Thymus (tissue), 11 donors: ENCODE results near the gene KYAT1. TPM values are rescaled to one million over a fixed set of nuclear protein-coding genes. Genes with fewer than 3 reads are reported as not detected.

ENCODE experiments used
- DNase-seq, 9 donors: peaks; one replicate each; pipeline ENCODE4 v3.0.0-alpha.2; 2013; ENCODE audit warnings: low spot score in 9 of 9, low read depth in 6 of 9, missing footprints in 1 of 9
- H3K27ac ChIP-seq, 2 donors: one replicate each; pipeline ENCODE4 v1.5.1; 2013; ENCODE audit warnings: control low read depth in 1 of 2, low read depth in 1 of 2, low read length in 1 of 2, mild to moderate bottlenecking in 1 of 2, moderate library complexity in 1 of 2
- H3K27me3 ChIP-seq, 2 donors: one replicate each; pipeline ENCODE4 v1.5.1; 2013; ENCODE audit warnings: low read length in 1 of 2; ENCODE audit not compliant: control insufficient read depth in 2 of 2, insufficient read depth in 1 of 2
- H3K36me3 ChIP-seq, 2 donors: one replicate each; pipeline ENCODE4 v1.5.1; 2013; ENCODE audit warnings: low read length in 1 of 2, mild to moderate bottlenecking in 1 of 2, moderate library complexity in 1 of 2; ENCODE audit not compliant: control insufficient read depth in 2 of 2, insufficient read depth in 2 of 2
- H3K4me1 ChIP-seq, 2 donors: one replicate each; pipeline ENCODE4 v1.5.1; 2013; ENCODE audit warnings: low read length in 2 of 2; ENCODE audit not compliant: control insufficient read depth in 2 of 2, insufficient read depth in 2 of 2
- H3K4me3 ChIP-seq, 2 donors: one replicate each; pipeline ENCODE4 v1.5.1; 2013; ENCODE audit warnings: low read length in 2 of 2, control low read depth in 1 of 2, mild to moderate bottlenecking in 1 of 2
- H3K9me3 ChIP-seq, 2 donors: one replicate each; pipeline ENCODE4 v1.5.1; 2013; ENCODE audit warnings: low read length in 1 of 2, mild to moderate bottlenecking in 1 of 2; ENCODE audit not compliant: control insufficient read depth in 2 of 2, insufficient read depth in 1 of 2
- WGBS: extraction: QIAGEN DNeasy Blood & Tissue Kit; methylation state at CpG from one replicate; pipeline ENCODE4 v1.1.7; 2013; 5-methylcytosine and 5-hydroxymethylcytosine counted together
- polyA plus RNA-seq: library from polyadenylated mRNA; stranded (reverse); fragments of 200-250 nt; gene quantifications from one replicate; pipeline ENCODE4 v1.2.3, GENCODE V29; 2013
- total RNA-seq: library from RNA; stranded (reverse); fragments of 120-200 nt; gene quantifications from one replicate; pipeline ENCODE4 v1.2.4, GENCODE V29; 2013
- donor health status: healthy.

KYAT1 gene
- total and polyA plus RNA-seq, 2 donors = 9.9 to 16.1 TPM

GRCh38 chr9:128841694-128842492 is 39.9 kb downstream of the KYAT1 start:
- WGBS = 96% methylated on average over 12 of the region's 12 CpGs
- H3K4me1 ChIP-seq = peaks cover 2 to 4% of the 10 kb centered on the region in 2 donors
- no peaks in the 10 kb centered on the region for H3K27me3 ChIP-seq
- H3K36me3 ChIP-seq = peaks cover 5 to 13% of the 10 kb centered on the region in 2 donors
- DNase-seq = no peak
- no peak overlapping the region for H3K27ac ChIP-seq
- no peak overlapping the region for H3K4me3 ChIP-seq
- H3K9me3 ChIP-seq = peaks cover 0 to 3% of the 10 kb centered on the region in 2 donors

GRCh38 chr9:128840524-128840923 is 41.2 kb downstream of the KYAT1 start:
- Histone ChIP-seq H3K27me3 (no peaks in the 10 kb centered on the region), H3K9me3 (no peaks in the 10 kb centered on the region), H3K27ac (no peak overlapping the region), H3K36me3 (peaks cover 4 to 20% of the 10 kb centered on the region in 2 donors), H3K4me3 (no peak overlapping the region), H3K4me1 (no peaks in the 10 kb centered on the region)
- 97% methylated on average over 1 of the region's 1 CpG for WGBS
- no peak for DNase-seq

GRCh38 chr9:128838338-128838737 is 43.4 kb downstream of the KYAT1 start:
- no peak overlapping the region for H3K4me3 ChIP-seq
- WGBS = 95% methylated on average over 3 of the region's 3 CpGs
- no peaks in the 10 kb centered on the region for H3K4me1 ChIP-seq
- peaks cover 11 to 30% of the 10 kb centered on the region in 2 donors for H3K36me3 ChIP-seq
- DNase-seq = no peak
- no peaks in the 10 kb centered on the region for H3K27me3 ChIP-seq
- H3K9me3 ChIP-seq = no peaks in the 10 kb centered on the region
- H3K27ac ChIP-seq = no peak overlapping the region

- DNase-seq = no peak
- 94% methylated on average over 14 of the region's 14 CpGs for WGBS
- peaks cover 8 to 28% of the 10 kb centered on the region in 2 donors for H3K36me3 ChIP-seq
Measured at GRCh38 chr9:128836509-128837145, 45.1 kb downstream of the KYAT1 start.

GRCh38 chr9:128835246-128836210 is 46.2 kb downstream of the KYAT1 start:
- H3K27ac ChIP-seq = no peak overlapping the region

More at GRCh38 chr9:128836509-128837145, 45.1 kb downstream of the KYAT1 start:
- H3K4me3 ChIP-seq = no peak overlapping the region
- H3K9me3 ChIP-seq = no peaks in the 10 kb centered on the region
- H3K4me1 ChIP-seq = no peaks in the 10 kb centered on the region
- no peaks in the 10 kb centered on the region for H3K27me3 ChIP-seq
- no peak overlapping the region for H3K27ac ChIP-seq

GRCh38 chr9:128833696-128834095 is 48.1 kb downstream of the KYAT1 start:
- Histone ChIP-seq H3K9me3 (peaks cover 0 to 6% of the 10 kb centered on the region in 2 donors), H3K4me3 (no peak overlapping the region), H3K27me3 (no peaks in the 10 kb centered on the region), H3K27ac (no peak overlapping the region), H3K4me1 (peaks cover 2 to 12% of the 10 kb centered on the region in 2 donors), H3K36me3 (peaks cover 7 to 28% of the 10 kb centered on the region in 2 donors)
- no peak for DNase-seq
- 96% methylated on average over 10 of the region's 10 CpGs for WGBS

More at GRCh38 chr9:128835246-128836210, 46.2 kb downstream of the KYAT1 start:
- peaks cover 7 to 28% of the 10 kb centered on the region in 2 donors for H3K36me3 ChIP-seq
- H3K4me1 ChIP-seq = no peaks in the 10 kb centered on the region
- no peaks in the 10 kb centered on the region for H3K9me3 ChIP-seq
- WGBS = 98% methylated on average over 28 of the region's 28 CpGs
- H3K4me3 ChIP-seq = no peak overlapping the region
- H3K27me3 ChIP-seq = no peaks in the 10 kb centered on the region
- DNase-seq = no peak

GRCh38 chr9:128829477-128830251 is 52.1 kb downstream of the KYAT1 start, which contains the start of gene SPOUT1:
Gene SPOUT1 (minus strand): TSS chr9:128829794. CDS start chr9:128829780, 14 bp downstream.
- H3K27ac ChIP-seq = peak within 1 kb of the TSS; percentile 55 to 85
- peaks cover 0 to 6% of the 10 kb centered on the region in 2 donors for H3K9me3 ChIP-seq
- under 1% methylated on average over 56 of the region's 56 CpGs for WGBS
- H3K27me3 ChIP-seq = no peaks in the 10 kb centered on the region
- peak; percentile 82 to 96 (median 90) for DNase-seq
- peaks cover 5 to 18% of the 10 kb centered on the region in 2 donors for H3K4me1 ChIP-seq
- H3K36me3 ChIP-seq = peaks cover 32 to 33% of the 10 kb centered on the region in 2 donors
- peak within 1 kb of the TSS; percentile 86 to 88 for H3K4me3 ChIP-seq
